Ishikawa (cell line): Measurements from ENCODE around the gene BCAT1.

Source experiments
- RAD21 ChIP-seq: IDR thresholded peaks from 2 replicates; pipeline ENCODE4 v1.6.1; 2012; ENCODE audit warnings: low read depth
- TCF12 ChIP-seq: IDR thresholded peaks from 2 replicates; pipeline ENCODE4 v1.6.1; 2012; ENCODE audit warnings: low read depth

DNA sequence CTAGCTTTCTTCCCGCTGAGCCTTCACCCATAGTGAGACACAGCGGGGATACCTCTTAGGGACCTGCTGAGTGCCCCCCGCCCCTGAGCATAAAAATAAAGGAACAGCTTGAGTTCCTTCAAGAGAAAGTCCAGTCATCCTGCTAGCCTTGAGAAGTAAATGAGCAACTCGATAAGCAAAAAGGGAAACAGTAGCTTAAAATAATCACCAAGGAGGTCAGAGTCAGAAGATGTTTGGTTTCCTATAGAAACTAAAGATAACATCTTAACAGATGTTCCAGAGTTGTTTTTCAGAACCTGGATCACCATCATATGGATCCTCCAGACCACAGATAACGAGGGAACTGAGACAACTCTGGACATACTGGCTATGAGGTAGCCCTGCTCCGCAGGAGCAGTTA is 94.0 kb downstream of the BCAT1 start:
- no peak for TF ChIP-seq RAD21
- no peak for TF ChIP-seq TCF12
